Stimulated activated CD4-positive, alpha-beta T cell treated with anti-CD3 and anti-CD28 coated beads, Interleukin-2, amount 100 ng/mL, for 24 hours (primary cell): ENCODE results near the gene TERT.
"Not testable (repeated sequence)": the region's sequence is repeated elsewhere in the genome, so short reads cannot be mapped to it uniquely, and the experiment has no call there.

Experiments
- DNase-seq, 2 donors: peaks; one replicate each; pipeline ENCODE4 v3.0.0-alpha.2; 2020

TERT gene

GRCh38 chr5:1231354-1231905 is 63.4 kb downstream of the TERT start:
- DNase-seq: no peak

DNA sequence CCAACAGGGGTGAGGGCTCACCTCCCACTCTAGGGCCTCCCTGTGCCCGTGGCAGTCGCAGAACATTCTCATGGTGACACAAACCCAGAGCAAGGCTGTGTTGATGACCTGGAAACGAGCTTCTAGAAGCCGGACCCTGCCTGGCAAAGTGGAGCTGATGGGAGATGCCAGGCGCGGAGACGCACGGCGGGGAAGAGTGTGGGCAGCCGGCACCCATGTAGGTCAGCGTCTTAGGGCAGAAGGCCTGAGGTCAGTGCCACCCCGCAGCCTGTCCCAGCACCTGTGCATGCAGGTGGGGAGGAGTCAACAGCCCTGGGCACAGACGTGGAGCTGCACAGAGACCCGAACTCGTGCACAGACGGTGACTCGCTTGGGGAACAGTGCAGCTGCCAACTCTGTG is 64.3 kb downstream of the TERT start:
- no peak for DNase-seq

DNA sequence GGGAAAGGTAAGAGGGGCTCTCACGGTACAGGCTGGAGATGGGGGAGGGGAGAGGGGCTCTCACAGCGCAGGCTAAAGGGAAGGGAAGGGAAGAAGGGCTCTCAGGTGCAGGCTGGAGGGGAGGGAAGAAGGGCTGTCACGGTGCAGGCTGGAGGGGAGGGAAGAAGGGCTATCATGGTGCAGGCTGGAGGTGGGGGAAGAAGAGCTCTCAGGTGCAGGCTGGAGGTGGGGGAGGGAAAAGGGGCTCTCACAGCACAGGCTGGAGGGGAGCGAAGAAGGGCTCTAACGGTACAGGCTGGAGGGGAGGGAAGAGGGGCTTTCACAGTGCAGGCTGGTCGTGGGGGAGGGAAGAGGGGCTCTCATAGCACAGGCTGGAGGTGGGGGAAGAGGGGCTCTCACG is 65.0 kb downstream of the TERT start:
- no peak for DNase-seq

DNA sequence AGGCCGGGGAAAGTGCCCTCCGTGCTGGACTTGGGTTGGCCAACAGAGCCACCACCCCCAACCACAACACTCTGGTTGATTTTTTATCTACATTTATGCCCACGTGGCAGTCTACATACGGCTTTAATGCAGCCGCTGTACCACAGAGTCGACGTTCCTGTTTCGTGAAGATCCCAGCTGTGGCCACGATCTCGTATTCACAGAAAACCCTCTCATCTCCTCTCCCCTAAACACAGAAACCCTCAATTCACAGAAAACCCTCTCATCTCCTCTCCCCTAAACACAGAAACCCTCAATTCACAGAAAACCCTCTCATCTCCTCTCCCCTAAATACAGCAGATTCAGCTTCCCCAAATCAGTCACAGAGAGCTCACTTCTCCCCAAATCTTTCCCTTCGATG is 65.8 kb downstream of the TERT start:
- not testable (repeated sequence) for DNase-seq

DNA sequence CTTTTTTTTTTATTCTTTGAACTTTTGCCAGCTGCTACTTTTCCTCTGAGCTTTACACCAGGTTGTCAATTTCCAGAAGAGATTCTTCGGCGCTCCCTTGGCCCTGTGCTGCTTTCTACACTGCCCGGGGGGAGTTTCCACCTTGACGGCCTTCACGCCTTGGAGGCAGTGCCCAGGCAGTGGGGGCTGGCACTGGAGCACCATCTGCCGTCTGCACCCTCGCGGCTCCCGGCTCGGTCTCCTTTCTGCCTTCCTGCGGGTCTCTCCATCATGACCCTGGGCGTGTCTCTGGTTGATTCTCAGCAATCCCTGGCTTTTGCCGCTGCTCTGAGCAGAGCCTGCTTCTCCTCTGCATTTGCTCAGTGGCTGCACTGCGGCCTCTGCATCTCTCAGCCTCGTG is 66.7 kb downstream of the TERT start:
- DNase-seq: no peak

DNA sequence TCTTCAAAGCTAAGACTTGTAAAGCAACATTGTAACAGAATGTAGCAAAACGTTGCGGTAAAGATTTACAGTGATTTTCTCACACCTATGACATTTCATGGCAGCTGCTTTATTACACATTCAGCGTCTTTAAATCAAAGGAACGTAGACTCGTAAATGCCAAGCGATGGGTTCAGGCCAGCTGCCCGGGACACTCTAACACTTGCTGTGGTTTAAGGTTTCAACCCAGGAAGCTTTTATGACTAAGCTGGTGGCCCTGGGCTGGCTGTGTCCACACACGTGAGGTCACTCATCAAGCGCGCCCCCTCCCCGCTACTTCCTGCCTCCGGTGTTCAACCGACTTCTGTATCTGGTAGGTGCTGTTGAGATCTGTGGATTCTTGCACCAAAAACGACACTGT is 67.2 kb downstream of the TERT start:
- DNase-seq: no peak

DNA sequence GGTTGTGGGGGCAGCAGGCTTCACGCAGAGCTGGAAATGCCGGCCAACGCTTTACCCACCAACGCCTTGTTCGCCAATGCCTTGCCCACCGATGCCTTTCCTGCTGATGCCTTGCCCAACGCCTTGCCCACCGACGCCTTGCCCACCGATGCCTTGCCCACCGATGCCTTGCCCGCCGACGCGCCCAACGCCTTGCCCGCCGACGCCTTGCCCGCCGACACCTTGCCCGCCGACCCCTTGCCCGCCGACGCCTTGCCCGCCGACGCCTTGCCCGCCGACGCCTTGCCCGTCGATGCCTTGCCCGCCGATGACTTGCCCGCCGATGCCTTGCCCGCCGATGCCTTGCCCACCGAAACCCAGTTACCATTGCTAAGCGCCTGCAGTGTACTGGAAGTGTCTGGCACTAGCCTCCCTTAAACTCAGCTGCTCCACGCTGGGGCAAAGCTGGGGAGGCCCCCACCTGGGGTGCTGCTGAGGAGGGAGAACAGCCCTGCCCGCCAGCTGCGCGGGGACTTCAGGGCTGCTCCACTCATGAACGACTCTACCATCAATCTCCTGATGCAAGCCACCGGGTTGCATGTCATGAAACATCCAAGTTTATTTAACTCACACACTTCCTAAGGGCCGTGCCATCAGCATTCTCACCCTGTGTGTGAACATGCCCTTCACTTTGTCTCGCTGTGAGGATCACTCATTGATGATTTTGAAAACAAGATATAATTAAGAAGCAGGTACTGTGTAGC is 67.9 kb downstream of the TERT start:
- no peak for DNase-seq

DNA sequence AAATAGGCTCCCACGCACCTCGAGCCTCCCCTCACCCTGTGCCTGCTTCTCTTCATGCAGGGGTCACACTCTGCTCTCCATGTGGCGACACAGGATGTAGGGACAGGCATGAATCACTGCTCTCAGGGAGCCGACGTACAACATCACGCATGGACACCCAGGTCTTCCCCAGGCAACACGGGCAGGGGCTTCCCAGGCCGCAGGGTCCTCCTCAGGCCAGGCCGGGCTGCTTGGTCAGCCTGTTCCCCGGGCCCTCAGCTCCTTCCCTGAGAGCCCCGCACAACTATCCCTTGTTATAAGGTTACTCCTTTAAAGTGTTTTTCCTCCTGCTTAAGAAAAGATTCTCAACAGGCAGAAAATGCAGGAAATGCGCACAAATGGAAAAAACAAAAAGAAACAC is 68.6 kb downstream of the TERT start:
- DNase-seq: no peak

GRCh38 chr5:1225081-1225480 is 69.8 kb downstream of the TERT start, which contains the start of gene SLC6A18:
SLC6A18 (plus strand) TSS chr5:1225381; CDS start chr5:1225478, 97 bp downstream.
- DNase-seq: no peak

DNA sequence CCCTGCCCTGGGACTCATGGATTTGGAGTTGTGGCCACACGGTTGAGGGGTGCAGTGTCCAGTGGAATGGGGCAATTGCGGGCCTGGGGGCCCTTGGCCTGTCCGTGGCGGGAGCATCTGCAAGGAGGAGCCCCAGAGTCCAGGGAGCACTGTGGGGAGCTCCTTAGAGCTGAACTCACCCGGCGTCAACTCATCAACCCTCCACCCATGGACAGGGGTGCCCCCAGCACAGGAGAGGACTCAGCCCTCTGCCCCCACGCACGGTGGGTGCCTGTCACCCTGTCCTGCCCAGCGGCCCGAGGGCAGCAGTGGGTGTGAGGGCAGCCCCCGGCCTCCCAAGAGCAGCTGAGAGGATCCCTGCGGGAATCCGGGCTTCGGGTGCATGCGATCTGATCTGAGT is 70.2 kb downstream of the TERT start:
- DNase-seq: no peak

DNA sequence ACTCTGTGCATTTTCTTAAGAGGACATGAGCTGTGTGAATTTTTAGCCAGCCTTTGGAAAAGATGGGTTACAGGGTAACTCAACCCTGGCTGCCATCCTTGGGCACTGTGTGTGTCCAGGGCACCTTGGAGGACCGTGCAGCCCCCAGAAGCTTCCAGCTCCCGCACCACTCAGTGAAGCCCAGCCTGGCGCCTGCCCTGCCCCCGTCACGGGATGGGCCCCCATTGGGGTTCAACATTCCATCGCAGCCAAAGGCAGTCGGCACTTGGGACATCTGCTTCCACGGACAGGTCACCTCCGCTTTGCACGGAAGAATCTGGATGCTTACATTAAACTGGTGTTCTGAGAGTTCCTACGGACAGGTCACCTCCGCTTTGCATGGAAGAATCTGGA is 71.6 kb downstream of the TERT start:
- DNase-seq: no peak

DNA sequence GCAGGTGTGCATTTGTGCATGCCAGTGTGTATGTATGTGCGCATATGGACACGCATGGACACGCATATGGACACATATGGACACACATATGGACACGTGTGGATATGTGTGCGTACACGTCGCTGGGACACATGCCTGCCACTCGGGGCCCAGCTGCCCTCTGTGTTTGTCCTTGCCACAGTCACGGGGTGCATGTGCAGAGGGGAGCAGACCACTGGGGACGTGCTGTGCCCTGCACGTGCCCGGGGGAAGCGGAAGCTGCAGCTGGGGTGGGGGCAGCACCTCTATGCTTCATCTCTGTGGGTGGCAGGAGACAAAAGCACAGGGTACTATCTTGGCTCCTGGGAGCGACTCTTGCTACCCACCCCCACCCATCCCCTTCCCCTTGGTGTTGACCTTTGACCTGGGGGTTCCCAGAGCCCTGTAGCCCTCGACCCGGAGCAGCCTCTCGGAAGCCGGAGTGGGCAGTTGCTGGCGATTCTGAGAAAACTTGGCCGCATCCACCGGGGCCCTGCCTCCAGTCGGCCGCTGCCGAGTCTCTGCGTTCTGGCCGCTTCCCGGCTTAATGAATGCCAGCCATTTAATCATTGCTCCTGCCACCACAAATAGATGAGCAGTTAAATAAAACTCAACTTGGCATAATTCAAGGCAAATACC is 72.1 kb downstream of the TERT start:
- DNase-seq: no peak

- DNase-seq: no peak
Measured at GRCh38 chr5:1222147-1222546, 72.7 kb downstream of the TERT start.

GRCh38 chr5:1221721-1222120 is 73.1 kb downstream of the TERT start:
- DNase-seq: no peak

DNA sequence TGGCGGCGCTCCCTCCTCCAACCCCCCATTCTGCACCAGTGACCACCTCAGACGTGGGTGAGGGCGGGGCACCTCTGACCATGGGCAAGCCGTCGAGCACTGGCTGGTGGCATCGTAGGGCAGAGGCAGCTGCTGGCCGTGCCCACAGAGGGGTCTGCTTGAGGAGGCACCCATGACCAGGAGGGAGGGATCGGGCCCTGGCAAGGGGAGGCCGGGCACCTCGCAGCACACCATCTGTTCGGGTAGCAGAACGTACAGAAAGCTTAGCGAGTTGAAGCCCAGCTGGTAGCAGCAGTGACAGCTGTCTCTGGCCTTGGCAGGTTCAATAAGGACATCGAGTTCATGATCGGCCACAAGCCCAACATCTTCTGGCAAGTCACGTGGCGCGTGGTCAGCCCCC is 74.0 kb downstream of the TERT start:
- no peak for DNase-seq

DNA sequence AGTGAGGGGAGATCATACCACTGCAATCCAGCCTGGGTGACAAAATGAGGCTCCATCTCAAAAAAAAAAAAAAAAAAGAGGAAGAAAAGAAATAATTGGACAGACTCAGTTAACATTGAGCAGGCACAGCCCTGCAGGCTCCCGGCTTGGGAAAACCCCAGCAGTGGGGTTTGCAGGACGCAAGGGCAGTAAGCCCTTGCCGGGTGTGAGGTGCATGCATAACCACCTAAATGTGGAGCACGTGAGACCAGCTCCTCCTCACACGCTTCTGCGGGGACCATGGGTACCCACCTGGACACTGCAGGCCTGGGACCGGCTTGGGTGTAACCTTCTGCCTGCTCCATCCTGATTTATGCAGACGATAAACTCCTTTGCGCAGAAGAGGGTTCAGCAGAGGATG is 74.5 kb downstream of the TERT start:
- DNase-seq: no peak

DNA sequence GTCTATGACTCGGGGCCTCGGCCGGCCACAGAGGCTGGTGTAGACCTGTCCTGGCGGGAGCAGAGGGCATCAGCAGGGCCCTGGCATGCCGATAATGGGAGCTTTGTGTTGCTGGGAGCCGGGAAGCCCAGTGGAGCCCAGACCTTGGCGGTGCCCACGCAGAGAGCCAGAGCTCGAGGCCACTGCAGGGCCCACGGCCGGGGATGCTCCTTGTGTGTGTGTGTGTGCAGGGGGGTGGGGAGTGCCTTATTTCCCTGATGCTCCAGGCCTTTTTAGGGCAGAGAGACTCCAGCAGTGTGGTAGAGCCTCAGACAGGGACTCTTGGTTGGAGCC is 75.1 kb downstream of the TERT start:
- DNase-seq: no peak

DNA sequence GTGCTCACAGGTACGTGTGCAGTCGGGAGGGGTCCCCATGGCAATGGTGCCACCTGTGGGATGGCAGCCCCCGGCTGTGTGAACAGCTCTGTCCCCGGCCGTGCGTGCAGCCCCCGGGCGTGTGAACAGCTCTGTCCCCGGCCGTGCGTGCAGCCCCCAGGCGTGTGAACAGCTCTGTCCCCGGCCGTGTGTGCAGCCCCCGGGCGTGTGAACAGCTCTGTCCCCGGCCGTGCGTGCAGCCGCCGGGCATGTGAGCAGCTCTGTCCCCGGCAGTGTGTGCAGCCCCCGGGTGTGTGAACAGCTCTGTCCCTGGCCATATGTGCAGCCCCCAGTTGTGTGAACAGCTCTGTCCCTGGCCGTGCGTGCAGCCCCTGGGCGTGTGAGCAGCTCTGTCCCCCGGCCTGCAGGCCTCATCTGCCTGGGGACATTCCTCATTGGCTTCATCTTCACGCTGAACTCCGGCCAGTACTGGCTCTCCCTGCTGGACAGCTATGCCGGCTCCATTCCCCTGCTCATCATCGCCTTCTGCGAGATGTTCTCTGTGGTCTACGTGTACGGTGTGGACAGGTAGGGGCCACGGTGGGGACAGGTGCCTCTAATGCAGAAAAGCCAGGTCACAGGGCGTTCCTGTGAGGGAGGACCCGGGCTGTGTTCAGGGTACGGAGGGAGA is 75.6 kb downstream of the TERT start:
- no peak for DNase-seq

DNA sequence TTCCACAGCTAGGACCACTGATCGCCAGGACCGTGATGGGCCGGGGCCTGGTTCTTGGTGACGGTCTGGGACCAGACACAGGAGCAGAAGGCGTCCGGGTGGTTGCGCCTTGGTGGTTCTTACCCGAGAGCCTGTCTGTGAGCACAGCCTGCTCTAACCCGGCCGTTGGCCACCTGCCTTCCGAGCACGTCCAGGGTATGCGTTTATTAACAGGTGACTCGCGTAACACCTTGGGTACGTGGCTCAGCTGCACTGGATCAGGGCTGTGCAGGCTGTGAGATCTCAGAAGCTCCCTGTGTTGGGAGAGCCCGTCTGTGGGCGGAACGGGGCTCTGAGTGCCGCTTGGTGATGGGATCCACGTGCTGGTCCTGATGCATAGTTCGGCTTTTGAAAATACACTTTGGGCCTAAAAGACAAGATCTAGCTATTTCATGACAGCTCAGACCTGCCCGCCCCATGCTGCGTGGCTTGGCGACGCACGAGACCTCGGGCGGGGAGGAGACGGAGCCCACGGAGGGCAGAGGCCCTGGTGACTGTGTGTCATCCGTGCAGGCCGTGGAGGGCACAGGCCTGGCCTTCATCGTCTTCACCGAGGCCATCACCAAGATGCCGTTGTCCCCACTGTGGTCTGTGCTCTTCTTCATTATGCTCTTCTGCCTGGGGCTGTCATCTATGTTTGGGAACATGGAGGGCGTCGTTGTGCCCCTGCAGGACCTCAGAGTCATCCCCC is 76.4 kb downstream of the TERT start:
- DNase-seq: no peak

DNA sequence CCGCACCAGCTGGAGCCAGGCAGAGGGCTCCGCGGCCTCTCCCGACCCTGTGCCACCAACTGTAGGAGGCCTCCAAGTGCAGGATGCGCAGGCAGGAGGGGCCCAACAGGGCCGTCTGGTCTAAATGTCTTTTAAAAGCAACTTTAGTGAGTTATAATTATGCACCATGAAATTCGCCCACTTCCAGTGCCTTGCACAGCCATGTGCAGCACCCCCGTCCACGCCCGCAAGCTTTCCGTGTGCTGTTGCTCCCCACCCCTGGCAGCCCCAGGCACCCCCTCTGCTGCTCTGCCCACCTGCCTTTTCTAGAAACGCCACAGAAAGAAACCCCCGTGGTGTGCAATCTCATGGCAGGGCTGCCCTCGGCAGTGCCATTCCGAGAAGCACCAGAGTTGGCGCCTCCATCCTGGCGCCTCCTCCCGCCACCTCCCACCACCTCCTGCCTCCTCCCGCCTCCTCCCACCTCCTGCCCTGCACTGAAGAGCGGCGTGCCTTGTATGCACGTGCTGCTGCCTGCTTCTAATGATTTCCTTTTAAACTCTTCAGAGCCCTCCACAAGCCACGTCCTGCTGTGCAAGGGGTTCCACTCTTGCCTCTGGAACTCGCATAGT is 77.2 kb downstream of the TERT start:
- peak in 1 of 2 donors; percentile 9 for DNase-seq

DNA sequence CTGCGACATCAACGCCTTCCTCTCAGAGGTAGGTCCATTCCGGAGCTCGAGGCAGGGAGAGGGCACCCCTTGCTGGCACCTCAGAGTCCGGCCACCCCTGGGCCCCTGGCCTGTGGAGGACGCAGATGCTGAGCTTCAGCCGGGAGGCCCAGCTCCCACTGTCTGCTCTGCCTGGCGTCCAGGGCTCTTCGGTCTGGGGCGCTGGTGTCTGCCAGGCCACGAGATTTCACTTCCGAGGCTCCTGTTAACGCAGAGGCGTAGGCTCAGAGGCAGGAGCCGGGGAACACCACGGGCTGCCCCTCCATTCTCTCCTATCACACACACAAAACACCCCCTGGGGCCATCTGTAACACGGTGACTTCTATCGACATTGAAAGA is 78.0 kb downstream of the TERT start:
- no peak for DNase-seq

DNA sequence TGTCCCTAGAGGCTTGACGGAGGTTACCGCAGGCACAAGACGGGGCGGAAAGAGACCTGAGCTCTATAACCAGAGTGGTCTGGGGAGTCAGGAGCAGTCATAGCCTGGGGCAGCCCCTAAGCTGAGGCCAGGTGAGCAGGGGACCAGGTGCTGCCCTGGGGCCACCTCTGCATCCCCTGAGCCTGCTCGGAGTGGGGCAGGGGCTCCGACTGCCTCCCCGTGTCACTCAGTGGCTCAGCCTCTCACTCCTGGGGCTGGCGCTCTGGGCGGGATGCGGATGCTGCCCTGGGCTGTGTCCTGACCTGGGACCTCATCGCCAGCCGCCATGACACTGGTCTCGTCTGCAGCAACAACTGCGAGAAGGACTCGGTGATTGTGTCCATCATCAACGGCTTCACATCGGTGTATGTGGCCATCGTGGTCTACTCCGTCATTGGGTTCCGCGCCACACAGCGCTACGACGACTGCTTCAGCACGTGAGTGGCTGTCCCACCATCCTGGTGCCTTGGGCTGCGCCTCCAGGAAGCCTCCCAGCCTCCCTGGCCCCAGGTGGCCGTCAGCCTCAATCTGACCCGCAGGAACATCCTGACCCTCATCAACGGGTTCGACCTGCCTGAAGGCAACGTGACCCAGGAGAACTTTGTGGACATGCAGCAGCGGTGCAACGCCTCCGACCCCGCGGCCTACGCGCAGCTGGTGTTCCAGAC is 78.5 kb downstream of the TERT start:
- no peak for DNase-seq
